Activated T-cell treated with anti-CD3 and anti-CD28 coated beads, Interleukin-2, amount 50 U/mL, for 48 hours (primary cell): ENCODE data around the gene ABCA1.

Source experiments
- DNase-seq, 2 experiments: peaks; one replicate each; pipeline ENCODE4 v3.0.0-alpha.2; 2020

ABCA1 gene

GRCh38 chr9:104836767-104837166 lies 91.2 kb downstream of the ABCA1 start:
- DNase-seq: no peak

GRCh38 chr9:104836235-104836634 lies 91.7 kb downstream of the ABCA1 start:
- DNase-seq: no peak

GRCh38 chr9:104835161-104835560 lies 92.8 kb downstream of the ABCA1 start:
- no peak for DNase-seq

- DNase-seq: no peak
These were observed 94.3 kb downstream of the ABCA1 start for GRCh38 chr9:104833696-104834095.

GRCh38 chr9:104831681-104832080 lies 96.3 kb downstream of the ABCA1 start:
- DNase-seq: no peak

GRCh38 chr9:104826911-104827310 lies 101.0 kb downstream of the ABCA1 start:
- no peak for DNase-seq

DNA sequence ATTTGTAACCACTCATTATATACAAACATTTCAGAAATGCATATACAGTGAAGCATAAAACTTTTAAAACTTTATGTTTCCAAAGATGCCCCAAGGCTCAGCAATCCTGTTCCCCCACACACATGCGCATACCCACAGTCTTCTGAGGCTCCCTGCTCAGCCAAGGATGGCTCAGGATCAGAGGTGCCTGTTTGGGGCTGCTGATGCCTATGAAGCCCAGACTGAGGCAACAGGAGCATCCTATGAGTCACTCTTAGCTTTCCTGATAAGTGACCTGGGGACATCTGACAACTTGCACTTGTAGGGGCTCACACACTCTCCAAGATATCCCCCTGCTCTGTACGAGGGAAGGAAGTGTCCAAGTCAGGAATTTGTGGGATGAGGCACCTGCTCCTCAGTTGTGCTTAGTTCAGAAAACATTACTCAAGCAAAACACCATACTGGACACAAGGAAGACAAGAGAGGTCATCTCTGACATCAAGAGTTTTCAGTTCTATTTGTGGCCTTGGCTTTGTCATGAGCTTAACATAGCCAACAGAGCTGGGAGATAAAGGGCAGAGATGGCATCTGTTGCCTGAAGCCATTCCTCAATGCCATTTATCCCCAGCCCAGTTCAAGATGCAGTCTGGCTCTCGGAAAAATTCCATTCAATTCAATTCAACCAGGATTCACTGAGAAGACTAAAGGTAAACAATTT lies 101.7 kb downstream of the ABCA1 start:
- no peak for DNase-seq

GRCh38 chr9:104820336-104820735 lies 107.6 kb downstream of the ABCA1 start:
- DNase-seq: no peak

GRCh38 chr9:104819033-104819432 lies 108.9 kb downstream of the ABCA1 start:
- no peak for DNase-seq

- no peak for DNase-seq
These were observed 110.5 kb downstream of the ABCA1 start for GRCh38 chr9:104817437-104817836.

DNA sequence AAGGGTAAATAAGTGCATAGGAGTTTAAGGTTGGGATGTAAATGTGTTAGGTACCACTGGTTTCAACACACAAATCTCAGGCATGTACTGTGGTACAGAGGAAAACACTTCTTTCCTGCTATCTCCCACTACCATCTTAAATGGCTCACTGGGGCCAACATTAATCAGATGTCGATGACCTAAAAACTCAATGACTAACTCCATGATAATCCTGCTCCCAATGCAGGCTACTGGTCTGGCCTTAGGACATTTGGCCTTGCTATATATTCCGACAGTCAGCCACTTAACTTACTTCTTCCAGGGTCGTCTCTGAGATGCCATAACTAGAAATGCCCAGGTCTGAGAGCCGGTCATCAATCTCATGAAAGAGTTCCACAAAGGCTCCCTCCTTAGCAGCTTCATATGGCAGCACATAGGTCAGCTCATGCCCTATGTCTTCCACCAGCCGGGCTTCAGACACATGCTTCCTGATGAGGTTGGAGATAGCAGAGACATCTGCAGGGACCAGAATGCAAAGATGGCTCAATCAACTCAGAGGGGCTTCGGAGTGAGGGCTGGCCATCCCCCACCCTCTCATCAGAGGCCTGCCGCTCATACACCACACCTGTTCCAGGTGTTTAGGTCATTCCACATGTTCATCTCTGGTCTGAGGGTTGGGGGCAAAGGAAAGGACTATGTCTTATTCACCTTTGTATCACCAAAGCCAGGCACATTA lies 111.9 kb downstream of the ABCA1 start:
- DNase-seq: no peak

- no peak for DNase-seq
These were observed 117.3 kb downstream of the ABCA1 start for GRCh38 chr9:104810421-104811339.

DNA sequence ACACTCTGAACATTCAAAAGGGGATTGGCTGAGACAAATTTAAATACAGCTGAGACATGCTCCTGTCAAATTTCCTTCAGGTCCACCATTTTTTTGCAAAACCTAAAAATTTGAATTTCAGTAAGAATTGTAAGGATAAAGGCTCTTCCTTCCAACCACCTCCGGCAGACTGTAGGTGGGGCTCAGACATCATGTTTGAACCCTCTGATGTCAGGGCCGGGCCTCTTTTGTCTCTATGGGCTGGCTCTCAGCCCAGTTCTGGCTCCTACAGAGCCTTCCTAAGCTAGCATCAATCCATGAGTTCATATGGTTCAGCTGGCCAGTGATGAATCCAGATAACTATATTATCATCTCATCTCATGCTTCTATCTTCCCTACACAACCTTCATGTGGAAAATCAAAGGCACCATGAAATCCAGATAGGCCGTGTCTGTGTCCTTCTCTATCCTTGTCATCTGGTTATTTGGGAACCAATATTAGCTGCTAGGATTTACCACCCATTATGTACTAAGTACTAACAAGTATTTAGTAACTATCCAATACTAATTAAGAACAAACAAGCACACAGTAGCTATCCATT lies 119.8 kb downstream of the ABCA1 start:
- DNase-seq: no peak

DNA sequence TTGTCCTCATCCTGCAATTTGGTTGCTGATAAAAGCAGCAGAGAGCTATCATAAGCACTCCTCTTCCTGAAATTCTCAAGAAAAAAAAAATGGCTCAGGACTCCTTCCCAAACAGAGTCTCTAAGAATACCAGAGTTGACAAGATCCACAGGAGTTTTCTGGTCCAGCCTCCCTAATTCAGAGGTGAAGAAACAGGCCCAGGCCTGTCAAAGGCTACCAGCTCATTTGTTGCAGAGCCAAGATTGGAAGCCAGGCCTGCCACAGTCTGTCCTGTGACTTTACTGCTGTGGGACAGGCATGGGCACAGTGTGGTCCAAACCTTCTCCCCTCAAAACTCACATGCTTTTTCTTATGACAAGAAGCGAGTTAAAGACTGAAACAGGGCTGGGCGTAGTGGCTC lies 122.5 kb downstream of the ABCA1 start:
- no peak for DNase-seq

DNA sequence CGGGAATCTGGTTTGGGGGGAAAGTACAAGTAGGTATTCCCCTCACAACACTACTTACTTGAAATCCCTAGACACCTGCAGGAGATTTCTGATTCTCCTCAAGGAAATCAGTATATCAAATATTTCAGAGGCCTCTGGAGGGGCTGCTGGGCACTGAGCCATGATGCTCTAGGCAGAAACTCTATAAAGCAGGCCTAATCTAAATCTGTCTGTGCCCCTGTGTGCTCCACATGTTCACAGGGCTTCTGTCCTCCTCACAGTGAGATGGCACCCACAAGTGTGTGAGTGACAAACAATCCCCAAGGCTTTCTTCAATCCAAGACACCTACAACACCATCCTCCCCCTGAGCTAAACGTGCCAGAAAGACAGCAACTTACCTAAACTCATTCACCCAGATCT lies 125.0 kb downstream of the ABCA1 start:
- no peak for DNase-seq

DNA sequence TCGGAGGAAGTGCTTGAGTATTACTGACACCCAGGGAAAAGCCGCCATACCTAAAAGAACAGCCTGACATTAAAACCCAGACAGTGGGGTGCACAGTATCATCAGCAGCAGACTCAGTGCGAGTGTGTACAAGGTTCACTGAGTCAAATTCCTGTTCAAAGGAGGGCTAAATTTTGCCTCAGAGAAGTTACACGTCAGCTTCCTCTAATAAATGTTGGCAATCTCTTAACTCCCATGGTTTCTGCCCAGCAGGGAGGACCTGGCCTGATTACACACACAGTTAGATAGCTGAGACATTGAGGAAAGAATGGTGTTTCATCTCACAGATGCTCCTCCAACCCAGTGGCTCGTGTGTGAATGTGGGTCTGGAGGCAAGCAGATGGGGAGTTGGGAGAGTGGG lies 125.8 kb downstream of the ABCA1 start:
- no peak for DNase-seq

GRCh38 chr9:104800068-104800785 lies 127.7 kb downstream of the ABCA1 start:
- no peak for DNase-seq

DNA sequence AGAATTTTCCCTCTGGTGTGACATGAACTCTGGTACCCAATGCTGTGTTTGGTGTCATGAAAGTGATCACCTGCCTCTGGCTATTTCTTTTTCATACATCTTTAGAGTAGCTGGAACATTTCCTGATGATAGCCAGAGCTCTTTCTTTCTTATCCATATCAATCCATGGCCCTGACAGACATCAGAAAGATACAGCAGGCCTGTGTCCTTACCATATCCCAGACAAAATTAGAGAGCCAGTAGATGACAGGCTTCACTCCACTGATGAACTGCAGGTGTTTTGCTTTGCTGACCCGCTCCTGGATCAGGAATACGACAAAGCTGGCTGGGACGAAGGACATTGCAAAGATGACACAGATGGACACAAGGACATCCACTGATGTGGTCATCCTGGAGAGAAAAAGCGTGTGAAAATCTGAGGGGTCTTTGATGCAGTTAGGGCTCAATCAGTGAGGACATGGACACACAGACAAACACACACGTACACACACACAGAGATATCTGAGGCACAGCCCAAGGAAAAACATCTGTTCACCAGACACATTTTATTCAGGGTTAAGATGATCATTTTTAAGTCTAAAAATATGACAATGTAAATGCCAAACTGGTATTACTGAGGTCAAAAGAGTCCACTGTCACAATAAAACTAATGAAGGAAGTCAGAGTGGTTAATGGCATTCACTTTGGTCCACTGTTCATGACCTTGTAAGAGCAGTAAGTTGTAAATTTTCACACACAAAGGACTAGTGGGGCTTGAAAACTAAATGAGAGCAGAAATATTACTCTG lies 129.6 kb downstream of the ABCA1 start:
- no peak for DNase-seq

- DNase-seq: no peak
These were observed 132.1 kb downstream of the ABCA1 start for GRCh38 chr9:104795857-104796256.

DNA sequence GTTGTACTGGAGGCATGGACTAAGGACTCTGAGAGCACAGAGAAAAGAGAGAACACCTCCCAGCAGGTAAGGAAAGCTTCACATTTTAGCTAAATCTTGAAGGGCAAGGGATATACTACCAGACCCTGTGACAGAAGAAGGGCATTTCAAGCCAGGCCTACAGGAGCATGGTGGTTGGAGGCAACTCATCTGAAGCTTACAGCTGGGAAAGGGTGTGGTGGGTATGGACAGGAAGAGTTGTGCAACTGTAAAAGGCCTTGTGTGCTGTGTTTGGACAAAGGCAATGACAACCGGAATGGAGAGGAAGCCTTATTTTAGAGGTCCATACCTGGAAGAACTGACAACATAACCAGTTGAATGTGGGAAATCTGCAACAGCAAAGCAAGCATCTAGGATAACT lies 132.9 kb downstream of the ABCA1 start:
- DNase-seq: no peak

GRCh38 chr9:104794070-104794469 lies 133.9 kb downstream of the ABCA1 start:
- DNase-seq: peak; percentile 24 to 36

- DNase-seq: no peak
These were observed 139.7 kb downstream of the ABCA1 start for GRCh38 chr9:104788251-104788650.
